IMR-90 (cell line): ENCODE data around the gene HIVEP3. TPM values are rescaled to one million over a fixed set of nuclear protein-coding genes. Genes with fewer than 3 reads are reported as not detected.

Experiments used
- ATAC-seq: fragments of 200-7000 bp; cut with Tn5 transposase; 2 replicates; pipeline ENCODE4 v1.9.1; 2020; ENCODE audit warnings: low read depth, mild to moderate bottlenecking, moderate library complexity
- BruUV-seq: library from RNA; stranded (reverse); fragments of 400-500 nt; replicated peaks from 2 replicates; lab custom pipeline; 2021; lab: Mats Ljungman, UMichigan
- CTCF ChIA-PET: fragments of 300-600 bp; formaldehyde crosslinking; extraction: SDS; loops from one replicate; lab custom pipeline; 2021; ENCODE audit warnings: antibody characterized with exemption; lab: Yijun Ruan, JAX
- POLR2A ChIA-PET: fragments of 300-600 bp; sonication (Branson Sonifier 250); formaldehyde crosslinking; loops from one replicate; lab custom pipeline; 2022; ENCODE audit warnings: antibody characterized with exemption; ENCODE audit not compliant: unreplicated experiment; lab: Charles Lee
- DNase-seq: peaks from one replicate; pipeline ENCODE4 v3.0.0; 2013
- H2AFZ ChIP-seq: replicated peaks from 2 replicates; pipeline ENCODE3; 2013; ENCODE audit warnings: low read length, mild to moderate bottlenecking; ENCODE audit not compliant: poor library complexity
- H2AK5ac ChIP-seq: 2 replicates; pipeline ENCODE4 v1.6.1; 2013; ENCODE audit warnings: low read depth, low read length, inconsistent platforms
- H2AK9ac ChIP-seq: replicated peaks from 2 replicates; pipeline ENCODE3; 2013; ENCODE audit warnings: mild to moderate bottlenecking, low read depth, low read length, moderate library complexity; ENCODE audit not compliant: poor library complexity
- H2BK120ac ChIP-seq: 2 replicates; pipeline ENCODE4 v1.6.1; 2013; ENCODE audit warnings: low read depth, low read length, inconsistent platforms
- H2BK15ac ChIP-seq: 3 replicates; pipeline ENCODE4 v1.6.1; 2013; ENCODE audit warnings: low read depth, low read length, inconsistent platforms
- H2BK20ac ChIP-seq: 2 replicates; pipeline ENCODE4 v1.6.1; 2013; ENCODE audit warnings: low read depth, mild to moderate bottlenecking, inconsistent platforms, low read length, moderate library complexity
- H2BK5ac ChIP-seq: 2 replicates; pipeline ENCODE4 v1.6.1; 2013; ENCODE audit warnings: mild to moderate bottlenecking, low read depth, low read length, inconsistent platforms; ENCODE audit not compliant: poor library complexity, severe bottlenecking
- H3K14ac ChIP-seq: replicated peaks from 2 replicates; pipeline ENCODE4 v1.6.1; 2013; ENCODE audit warnings: low read depth, low read length, inconsistent platforms
- H3K18ac ChIP-seq: 2 replicates; pipeline ENCODE4 v1.6.1; 2013; ENCODE audit warnings: low read depth, low read length, control low read depth
- H3K23ac ChIP-seq: 2 replicates; pipeline ENCODE4 v1.6.1; 2013; ENCODE audit warnings: low read depth, low read length, inconsistent platforms
- H3K27ac ChIP-seq: 2 replicates; pipeline ENCODE4 v1.5.1; 2013; ENCODE audit warnings: mild to moderate bottlenecking, control low read depth, low read length; ENCODE audit not compliant: insufficient read depth
- H3K27me3 ChIP-seq: 2 replicates; pipeline ENCODE4 v1.6.1; 2013; ENCODE audit warnings: low read length; ENCODE audit not compliant: control insufficient read depth, insufficient read depth
- H3K36me3 ChIP-seq: 2 replicates; pipeline ENCODE4 v1.6.1; 2013; ENCODE audit warnings: low read length, mixed read lengths; ENCODE audit not compliant: control insufficient read depth, insufficient read depth
- H3K4ac ChIP-seq: 2 replicates; pipeline ENCODE4 v1.6.1; 2013; ENCODE audit warnings: low read depth, low read length, inconsistent platforms
- H3K4me1 ChIP-seq: 2 replicates; pipeline ENCODE4 v1.6.1; 2013; ENCODE audit warnings: low read length, mixed read lengths; ENCODE audit not compliant: control insufficient read depth, insufficient read depth
- H3K4me2 ChIP-seq: 2 replicates; pipeline ENCODE4 v1.6.1; 2013; ENCODE audit warnings: low read depth, mild to moderate bottlenecking, control low read depth, low read length, moderate library complexity
- H3K4me3 ChIP-seq: 2 replicates; pipeline ENCODE4 v1.5.1; 2013; ENCODE audit warnings: low read depth, mild to moderate bottlenecking, control low read depth, low read length, moderate library complexity; ENCODE audit not compliant: insufficient read depth
- H3K56ac ChIP-seq: 2 replicates; pipeline ENCODE4 v1.6.1; 2013; ENCODE audit warnings: low read length, inconsistent platforms; ENCODE audit not compliant: insufficient read depth; ENCODE audit errors: extremely low read depth
- H3K79me1 ChIP-seq, 2 experiments: 2 replicates each; pipeline ENCODE4 v1.6.1; 2013; ENCODE audit warnings: low read length in 2 of 2, inconsistent platforms in 1 of 2, low read depth in 1 of 2
- H3K9ac ChIP-seq: 2 replicates; pipeline ENCODE4 v1.6.1; 2013; ENCODE audit warnings: low read depth, low read length, control low read depth
- H3K9me1 ChIP-seq: 2 replicates; pipeline ENCODE4 v1.6.1; 2013; ENCODE audit warnings: low read length, inconsistent platforms; ENCODE audit not compliant: insufficient read depth
- H3K9me3 ChIP-seq: 2 replicates; pipeline ENCODE4 v1.6.1; 2013; ENCODE audit warnings: low read length; ENCODE audit not compliant: control insufficient read depth, insufficient read depth
- H4K20me1 ChIP-seq: 2 replicates; pipeline ENCODE4 v1.6.1; 2013; ENCODE audit warnings: low read length, inconsistent platforms; ENCODE audit not compliant: insufficient read depth
- H4K5ac ChIP-seq: 2 replicates; pipeline ENCODE4 v1.6.1; 2013; ENCODE audit warnings: mild to moderate bottlenecking, low read depth, low read length, control low read depth
- H4K8ac ChIP-seq, 2 experiments: 2 replicates each; pipeline ENCODE4 v1.6.1; 2013; ENCODE audit warnings: low read depth in 2 of 2, low read length in 2 of 2, control low read depth in 1 of 2, inconsistent platforms in 1 of 2
- H4K91ac ChIP-seq: 2 replicates; pipeline ENCODE4 v1.6.1; 2013; ENCODE audit warnings: low read depth, low read length, inconsistent platforms; ENCODE audit not compliant: insufficient read depth
- CHD1 ChIP-seq: IDR thresholded peaks from 2 replicates; pipeline ENCODE4 v1.6.1; 2012; ENCODE audit warnings: low read depth, low read length, improper control_type of control experiment
- MAZ ChIP-seq: IDR thresholded peaks from 2 replicates; pipeline ENCODE4 v1.6.1; 2012; ENCODE audit warnings: low read depth, mild to moderate bottlenecking, low read length, improper control_type of control experiment, moderate library complexity, borderline replicate concordance
- WGBS, 2 experiments: methylation state at CpG; one replicate each; pipeline versions ENCODE4 v1.1.5 to v1.1.7; 2013; ENCODE audit warnings: missing lambda C conversion rate in 2 of 2; ENCODE audit not compliant: insufficient read length in 1 of 2; ENCODE audit errors: extremely low coverage in 2 of 2; 5-methylcytosine and 5-hydroxymethylcytosine counted together
- dilution Hi-C: fragments of 300-500 bp; cut with HindIII; formaldehyde crosslinking; loops from one replicate; pipeline ENCODE4 v1.14.3; 2018; ENCODE audit warnings: low sequenced_read_pairs; ENCODE audit not compliant: unreplicated experiment
- in situ Hi-C: fragments of 300-500 bp; cut with MboI; formaldehyde crosslinking; loops from 3 replicates; pipeline ENCODE4 v1.14.3; 2019; ENCODE audit warnings: low sequenced_read_pairs, inconsistent platforms, mixed read lengths
- intact Hi-C: fragments of 100-400 bp; cut with micrococcal nuclease; formaldehyde crosslinking; loops from 2 replicates; pipeline ENCODE4 v1.10.0; 2022
- polyA plus RNA-seq, 3 experiments: library from polyadenylated mRNA; depleted of rRNA; stranded (reverse); fragments of >200 nt; gene quantifications; 2 replicates each; pipeline ENCODE4 v1.2.3, GENCODE V29; 2012; ENCODE audit warnings: low replicate concordance in 1 of 3
- total RNA-seq: library from RNA; depleted of rRNA; stranded (reverse); fragments of >200 nt; gene quantifications from 2 replicates; pipeline ENCODE4 v1.2.3, GENCODE V29; 2012

HIVEP3 gene
- total and polyA plus RNA-seq, 2 of the 4 experiments (the other 2 are of a cell fraction): 1.4 to 4.0 TPM

- intact Hi-C loops (no loop called here), dilution Hi-C loops (no loop called here), in situ Hi-C loops (no loop called here)
- H3K9ac ChIP-seq: no peak overlapping the region; the same call in 1 of the 2 replicates
- no TSS peak for BruUV-seq
- no peak for TF ChIP-seq CHD1
- peak; percentile 77 for TF ChIP-seq MAZ
- CTCF ChIA-PET: interaction anchor here (1.5 kb wide), 1 partner anchor 30 kb away, joined by 5 read pairs; no protein-coding TSS in a partner anchor
- no peaks in the 10 kb centered on the region for H4K20me1 ChIP-seq
- peak overlapping the region; percentile 22; the same call in 1 of the 2 replicates for H4K91ac ChIP-seq
- H2BK5ac ChIP-seq: peak overlapping the region; percentile 29
- peak overlapping the region; percentile 43 for H3K4ac ChIP-seq
- WGBS, 2 experiments: 33% methylated on average over 2 of the region's 6 CpGs; no CpG with 5 or more reads in 1 of the 2 experiments
- peak overlapping the region; percentile 82 for H2AFZ ChIP-seq
- no peaks in the 10 kb centered on the region for H3K9me3 ChIP-seq
- H3K23ac ChIP-seq: no peak overlapping the region; the same call in 1 of the 2 replicates
- ATAC-seq (peak; percentile 88), DNase-seq (peak; percentile 92)
- H3K14ac ChIP-seq: no peak overlapping the region
- 0 out of 2 replicates have a peak overlapping the region, but pooled peaks have one; percentile 3 for H3K18ac ChIP-seq
- H2AK9ac ChIP-seq: peak overlapping the region; percentile 47
- POLR2A ChIA-PET: no interaction called here
- peaks cover 5% of the 10 kb centered on the region for H3K9me1 ChIP-seq
- H3K4me3 ChIP-seq: no peak overlapping the region
- no peaks in the 10 kb centered on the region for H3K36me3 ChIP-seq
- peak overlapping the region; percentile 59; the same call in 1 of the 2 replicates for H3K27ac ChIP-seq
- H2BK120ac ChIP-seq: peak overlapping the region; percentile 60; the same call in 1 of the 2 replicates
- no peak overlapping the region for H4K5ac ChIP-seq
- no peaks in the 10 kb centered on the region for H3K27me3 ChIP-seq
- H2AK5ac ChIP-seq: peak overlapping the region; percentile 64
- H3K79me1 ChIP-seq: no peaks in the 10 kb centered on the region
- peak overlapping the region in 1 of 2 experiments; percentile 46; a peak in 2 of 4 replicates for H4K8ac ChIP-seq
- peak overlapping the region; percentile 56; the same call in 1 of the 2 replicates for H2BK20ac ChIP-seq
- peak overlapping the region; percentile 13; the same call in 1 of the 3 replicates for H2BK15ac ChIP-seq
- H3K4me2 ChIP-seq: 0 out of 2 replicates have a peak overlapping the region, but pooled peaks have one; percentile 4
- no peak overlapping the region for H3K56ac ChIP-seq
- peaks cover 20% of the 10 kb centered on the region for H3K4me1 ChIP-seq
Measured at GRCh38 chr1:41713557-41714327, 205.0 kb downstream of the HIVEP3 start.
